Colonic mucosa (tissue), 4 donors: ENCODE measurements around the gene PLCG2. TPM values are rescaled to one million over a fixed set of nuclear protein-coding genes. Genes with fewer than 3 reads are reported as not detected.
"Not testable (repeated sequence)": the region's sequence is repeated elsewhere in the genome, so short reads cannot be mapped to it uniquely, and the experiment has no call there.

Experiments
- DNase-seq: peaks from one replicate; pipeline ENCODE4 v3.0.0-alpha.2; 2020
- H3K27ac ChIP-seq: fragments of 200-600 bp; one replicate; pipeline ENCODE4 v1.8.0; 2021
- H3K27me3 ChIP-seq: fragments of 200-600 bp; one replicate; pipeline ENCODE4 v1.8.0; 2021
- H3K36me3 ChIP-seq: fragments of 200-600 bp; one replicate; pipeline ENCODE4 v1.8.0; 2021
- H3K4me1 ChIP-seq: fragments of 200-600 bp; one replicate; pipeline ENCODE4 v1.8.0; 2021; ENCODE audit warnings: mild to moderate bottlenecking
- H3K4me3 ChIP-seq: fragments of 200-600 bp; one replicate; pipeline ENCODE4 v1.8.0; 2021
- H3K9ac ChIP-seq, 2 donors: one replicate each; pipeline ENCODE4 v1.7.0; 2013; ENCODE audit warnings: control low read depth in 2 of 2, low read depth in 2 of 2, low read length in 2 of 2
- H3K9me3 ChIP-seq: fragments of 200-600 bp; one replicate; pipeline ENCODE4 v1.8.0; 2021
- CTCF ChIP-seq: fragments of 200-600 bp; IDR thresholded peaks from one replicate; pipeline ENCODE4 v1.8.0; 2022; ENCODE audit warnings: antibody characterized with exemption, mild to moderate bottlenecking
- intact Hi-C: fragments of 100-400 bp; cut with DNase I; formaldehyde crosslinking; loops from one replicate; pipeline ENCODE4 v1.14.1; 2022
- total RNA-seq, 2 donors: library from RNA; stranded (reverse); fragmentation: NEBNext Ultra II Directional in 1 of 2; extraction: Animal tissue kit (Norgen Biotek cat#: 25700) in 1 of 2; gene quantifications; one replicate each; pipeline ENCODE4 v1.2.1, GENCODE V29; 2021
- donor health status: healthy.
- donor health status: DM: no; HTN: no; CAD: no.
- donor health status: DM: no; HTN: no; CAD: no.

The PLCG2 gene
- total RNA-seq, 2 donors from 2014 or later, result 9.1 to 9.6 TPM

GRCh38 chr16:81875461-81875860 lies 96.4 kb downstream of the PLCG2 start:
- no peak overlapping the region for H3K27ac ChIP-seq
- H3K36me3 ChIP-seq, result no peaks in the 10 kb centered on the region
- DNase-seq, result no peak
- no peaks in the 10 kb centered on the region for H3K27me3 ChIP-seq
- no peaks in the 10 kb centered on the region for H3K4me1 ChIP-seq
- no peaks in the 10 kb centered on the region for H3K9me3 ChIP-seq
- no peak overlapping the region for H3K4me3 ChIP-seq
- TF ChIP-seq CTCF, result no peak
- no peak overlapping the region for H3K9ac ChIP-seq
- intact Hi-C loops, result no loop called here

- H3K27me3 ChIP-seq, result no peaks in the 10 kb centered on the region
- no peak for DNase-seq
- intact Hi-C loops, result no loop called here
- no peak overlapping the region for H3K27ac ChIP-seq
- no peaks in the 10 kb centered on the region for H3K36me3 ChIP-seq
- no peaks in the 10 kb centered on the region for H3K9me3 ChIP-seq
- H3K4me1 ChIP-seq, result no peaks in the 10 kb centered on the region
- no peak overlapping the region for H3K9ac ChIP-seq
- no peak for TF ChIP-seq CTCF
- H3K4me3 ChIP-seq, result no peak overlapping the region
These were observed 97.3 kb downstream of the PLCG2 start for GRCh38 chr16:81876273-81876900.

- H3K9ac ChIP-seq, H3K9me3 ChIP-seq, H3K27me3 ChIP-seq, H3K4me1 ChIP-seq, H3K27ac ChIP-seq, DNase-seq, intact Hi-C loops, H3K36me3 ChIP-seq, H3K4me3 ChIP-seq: not testable (repeated sequence)
These were observed 98.4 kb downstream of the PLCG2 start for GRCh38 chr16:81877490-81877889.

GRCh38 chr16:81878529-81878928 lies 99.4 kb downstream of the PLCG2 start:
- no peak overlapping the region for H3K27ac ChIP-seq
- TF ChIP-seq CTCF, result no peak
- no peaks in the 10 kb centered on the region for H3K4me1 ChIP-seq
- no peak overlapping the region for H3K9ac ChIP-seq
- intact Hi-C loops, result no loop called here
- no peaks in the 10 kb centered on the region for H3K27me3 ChIP-seq
- no peak overlapping the region for H3K4me3 ChIP-seq
- no peak for DNase-seq
- no peaks in the 10 kb centered on the region for H3K9me3 ChIP-seq
- no peaks in the 10 kb centered on the region for H3K36me3 ChIP-seq

GRCh38 chr16:81879625-81880024 lies 100.5 kb downstream of the PLCG2 start:
- DNase-seq, result no peak
- H3K36me3 ChIP-seq, result no peaks in the 10 kb centered on the region
- no peaks in the 10 kb centered on the region for H3K4me1 ChIP-seq
- H3K4me3 ChIP-seq, result no peak overlapping the region
- intact Hi-C loops, result no loop called here
- no peak overlapping the region for H3K27ac ChIP-seq
- no peaks in the 10 kb centered on the region for H3K27me3 ChIP-seq
- TF ChIP-seq CTCF, result no peak
- no peak overlapping the region for H3K9ac ChIP-seq
- no peaks in the 10 kb centered on the region for H3K9me3 ChIP-seq

GRCh38 chr16:81880816-81881215 lies 101.7 kb downstream of the PLCG2 start:
- Histone ChIP-seq H3K27me3 (no peaks in the 10 kb centered on the region), H3K9me3 (no peaks in the 10 kb centered on the region), H3K27ac (no peak overlapping the region), H3K4me1 (no peaks in the 10 kb centered on the region), H3K4me3 (no peak overlapping the region), H3K36me3 (no peaks in the 10 kb centered on the region), H3K9ac (no peak overlapping the region)
- no peak for TF ChIP-seq CTCF
- intact Hi-C loops, result no loop called here
- no peak for DNase-seq
